ENCODE measurements around the gene IL10RB. TPM values are rescaled to one million over a fixed set of nuclear protein-coding genes. Genes with fewer than 3 reads are reported as not detected.
"Not testable (repeated sequence)": the region's sequence is repeated elsewhere in the genome, so short reads cannot be mapped to it uniquely, and the experiment has no call there.

Gene IL10RB
- 100 to 1,000 TPM in 1 of 3 donors, 10 to 100 TPM in 2; 45.3 to 100 (median 77.0) TPM for total RNA-seq
- long read RNA-seq, donor 1, transcript IL10RB-202 (6 exons, 786 nt): minor isoform, 5 of 107 reads
- long read RNA-seq, donor 1, transcript IL10RB-201 (7 exons, 1,963 nt): major isoform, 93 of 107 reads
- long read RNA-seq, donor 1, partial matches to known transcripts: 4 of 107 reads
- long read RNA-seq, donor 1, other reads (novel, unspliced or antisense): 5 of 107 reads
- long read RNA-seq, donor 2, transcript IL10RB-201 (7 exons, 1,963 nt): major isoform, 127 of 143 reads
- long read RNA-seq, donor 2, partial matches to known transcripts: 6 of 143 reads
- long read RNA-seq, donor 2, other reads (novel, unspliced or antisense): 6 of 143 reads

- Histone ChIP-seq H3K9me3 (no peaks in the 10 kb centered on the region), H3K4me3 (peak within 1 kb of the TSS; percentile 69), H3K36me3 (ENCODE audit: low read depth) (no peaks in the 10 kb centered on the region), H3K4me1 (ENCODE audit: low read depth) (peaks cover 26% of the 10 kb centered on the region)
- ATAC-seq (peak; percentile 82), DNase-seq (peak; percentile 82 to 90 (median 89))
- intact Hi-C loops (cut with DNase I, micrococcal nuclease): no loop called here
- TF ChIP-seq CTCF (IDR thresholded peaks at IDR 0.05): no peak
These were observed at the start of gene IL10RB for GRCh38 chr21:33266050-33266788. Gene IL10RB (plus strand): TSS chr21:33266367. CDS start chr21:33266466, 99 bp downstream.

GRCh38 chr21:33217138-33217520 is 49.0 kb upstream of the IL10RB start:
- no peaks in the 10 kb centered on the region for H3K9me3 ChIP-seq
- no peaks in the 10 kb centered on the region for H3K36me3 ChIP-seq (ENCODE audit: low read depth)
- H3K4me1 ChIP-seq (ENCODE audit: low read depth): peaks cover under 1% of the 10 kb centered on the region
- DNase-seq (no peak), ATAC-seq (no peak)
- H3K4me3 ChIP-seq: no peak overlapping the region
- intact Hi-C loops (cut with DNase I, micrococcal nuclease): no loop called here
- no peak for TF ChIP-seq CTCF (IDR thresholded peaks at IDR 0.05)

GRCh38 chr21:33219300-33219699 is 46.9 kb upstream of the IL10RB start:
- ATAC-seq: no peak
- Histone ChIP-seq H3K9me3 (no peaks in the 10 kb centered on the region), H3K36me3 (ENCODE audit: low read depth) (no peaks in the 10 kb centered on the region), H3K4me1 (ENCODE audit: low read depth) (no peaks in the 10 kb centered on the region), H3K4me3 (no peak overlapping the region)
- intact Hi-C loops (cut with DNase I, micrococcal nuclease): no loop called here
- TF ChIP-seq CTCF (IDR thresholded peaks at IDR 0.05): no peak
- DNase-seq: no peak

GRCh38 chr21:33219954-33220353 is 46.2 kb upstream of the IL10RB start:
- TF ChIP-seq CTCF (IDR thresholded peaks at IDR 0.05): no peak
- ATAC-seq (no peak), DNase-seq (no peak)
- intact Hi-C loops (cut with DNase I, micrococcal nuclease): no loop called here
- no peaks in the 10 kb centered on the region for H3K4me1 ChIP-seq (ENCODE audit: low read depth)
- no peaks in the 10 kb centered on the region for H3K9me3 ChIP-seq
- H3K36me3 ChIP-seq (ENCODE audit: low read depth): no peaks in the 10 kb centered on the region
- H3K4me3 ChIP-seq: no peak overlapping the region

- DNase-seq; ATAC-seq; H3K36me3 ChIP-seq (ENCODE audit: low read depth); H3K4me3 ChIP-seq; intact Hi-C loops (cut with DNase I, micrococcal nuclease); H3K4me1 ChIP-seq (ENCODE audit: low read depth); H3K9me3 ChIP-seq: not testable (repeated sequence)
These were observed 40.8 kb upstream of the IL10RB start for GRCh38 chr21:33225376-33225775.

GRCh38 chr21:33228455-33228854 is 37.7 kb upstream of the IL10RB start:
- DNase-seq (peak in 1 of 3 donors; percentile 36), ATAC-seq (no peak)
- intact Hi-C loops (cut with DNase I, micrococcal nuclease): no loop called here
- no peak overlapping the region for H3K4me3 ChIP-seq
- H3K9me3 ChIP-seq: no peaks in the 10 kb centered on the region
- H3K4me1 ChIP-seq (ENCODE audit: low read depth): peaks cover 10% of the 10 kb centered on the region
- no peak for TF ChIP-seq CTCF (IDR thresholded peaks at IDR 0.05)
- no peaks in the 10 kb centered on the region for H3K36me3 ChIP-seq (ENCODE audit: low read depth)

Data from mucosa of descending colon (tissue), 3 donors.